ENCODE results near the gene ESRRA. TPM values are rescaled to one million over a fixed set of nuclear protein-coding genes. Genes with fewer than 3 reads are reported as not detected.

Gene ESRRA
- total and polyA plus RNA-seq, 2 of the 13 experiments (the other 11 are each of a cell fraction or from before 2014, with no cell fraction given) = 18.1 to 36.3 TPM

DNA sequence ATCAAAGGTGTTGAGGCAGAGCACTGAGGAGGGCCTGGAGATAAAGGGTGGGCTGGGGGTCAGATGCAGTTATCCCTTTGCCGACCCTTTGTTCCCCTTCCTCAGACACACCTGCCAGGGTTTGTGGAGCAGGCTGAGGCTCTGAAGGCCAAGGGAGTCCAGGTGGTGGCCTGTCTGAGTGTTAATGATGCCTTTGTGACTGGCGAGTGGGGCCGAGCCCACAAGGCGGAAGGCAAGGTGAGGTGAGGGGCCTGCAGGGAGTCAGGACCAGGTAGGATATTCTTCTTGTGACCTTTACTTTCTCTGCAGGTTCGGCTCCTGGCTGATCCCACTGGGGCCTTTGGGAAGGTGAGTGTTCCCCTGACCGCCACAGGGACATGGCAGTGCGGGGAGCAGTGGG, 15.2 kb downstream of the ESRRA start:
- H3K4me3 ChIP-seq (replicated peaks in 1 of 3; ENCODE audit: insufficient read depth in 1 of 3, low read depth in 2 of 3, low read length in 3 of 3) = no peak overlapping the region
- in situ Hi-C loops (cut with HindIII; ENCODE audit: extremely low pct_ligation_motif_present, low pct_unique_long_range_greater_than_20kb) = no loop called here
- no peak overlapping the region for H3K4me2 ChIP-seq (ENCODE audit: low read depth, low read length)
- no peak for DNase-seq (ENCODE audit: low spot score)
- WGBS (ENCODE audit: low lambda C conversion rate) = 100% methylated on average over 6 of the region's 7 CpGs
- no TSS peak for BruUV-seq (replicated peaks)
- no peaks in the 10 kb centered on the region for H4K20me1 ChIP-seq (ENCODE audit: insufficient read depth, low read length)
- peaks cover 1 to 20% of the 10 kb centered on the region in 2 experiments; a peak in 2 of 5 replicates for H3K36me3 ChIP-seq (replicated peaks in 1 of 2; ENCODE audit: control insufficient read depth in 1 of 2, insufficient read depth in 2 of 2, low read length in 2 of 2)
- ChIA-PET CTCF (ENCODE audit: low intra/inter-chr PET ratio, low total read pairs) (no interaction called here), POLR2A (interaction anchor here (0.9 kb wide), 1 partner anchor 11 kb away, joined by 5 read pairs; no protein-coding TSS in a partner anchor)
- no peak overlapping the region for H3K27ac ChIP-seq (ENCODE audit: extremely low read length, insufficient read depth, low read length)
- no peak for FAIRE-seq
- ATAC-seq = no peak
- no peaks in the 10 kb centered on the region; a peak in 1 of 5 replicates for H3K27me3 ChIP-seq (ENCODE audit: control insufficient read depth in 1 of 2, insufficient read depth in 2 of 2, low read length in 2 of 2)
- H3K9ac ChIP-seq (ENCODE audit: insufficient read depth, low read depth, low read length) = no peak overlapping the region
- H2AFZ ChIP-seq (ENCODE audit: low read length) = no peak overlapping the region
- intact Hi-C loops (cut with micrococcal nuclease; ENCODE audit: unreplicated experiment) = no loop called here
- peaks cover 22% of the 10 kb centered on the region for H3K4me1 ChIP-seq (ENCODE audit: insufficient read depth, low read length)
- peaks cover 15% of the 10 kb centered on the region for H3K79me2 ChIP-seq (ENCODE audit: insufficient read depth, low read length)
- H3K9me3 ChIP-seq (ENCODE audit: low read length) = no peaks in the 10 kb centered on the region
- TF ChIP-seq ZBTB21 (CRISPR knock-in tag; IDR thresholded peaks at IDR 0.05) (no peak), ZKSCAN8 (CRISPR knock-in tag; IDR thresholded peaks at IDR 0.05; ENCODE audit: borderline replicate concordance) (no peak), MTA3 (CRISPR knock-in tag; IDR thresholded peaks at IDR 0.05) (no peak), ZNF569 (CRISPR knock-in tag; IDR thresholded peaks at IDR 0.05; ENCODE audit: borderline replicate concordance) (no peak), CHD4 (IDR thresholded peaks at IDR 0.05; ENCODE audit: borderline replicate concordance, low read length) (no peak), BRCA1 (CRISPR knock-in tag; IDR thresholded peaks at IDR 0.05) (no peak), ZBTB7A (CRISPR knock-in tag; IDR thresholded peaks at IDR 0.05) (no peak)
- TF ChIP-seq, protein P1, sequence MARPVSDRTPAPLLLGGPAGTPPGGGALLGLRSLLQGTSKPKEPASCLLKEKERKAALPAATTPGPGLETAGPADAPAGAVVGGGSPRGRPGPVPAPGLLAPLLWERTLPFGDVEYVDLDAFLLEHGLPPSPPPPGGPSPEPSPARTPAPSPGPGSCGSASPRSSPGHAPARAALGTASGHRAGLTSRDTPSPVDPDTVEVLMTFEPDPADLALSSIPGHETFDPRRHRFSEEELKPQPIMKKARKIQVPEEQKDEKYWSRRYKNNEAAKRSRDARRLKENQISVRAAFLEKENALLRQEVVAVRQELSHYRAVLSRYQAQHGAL (CRISPR knock-in tag; IDR thresholded peaks at IDR 0.05; ENCODE audit: not compliant biosample characterization) = no peak

DNA sequence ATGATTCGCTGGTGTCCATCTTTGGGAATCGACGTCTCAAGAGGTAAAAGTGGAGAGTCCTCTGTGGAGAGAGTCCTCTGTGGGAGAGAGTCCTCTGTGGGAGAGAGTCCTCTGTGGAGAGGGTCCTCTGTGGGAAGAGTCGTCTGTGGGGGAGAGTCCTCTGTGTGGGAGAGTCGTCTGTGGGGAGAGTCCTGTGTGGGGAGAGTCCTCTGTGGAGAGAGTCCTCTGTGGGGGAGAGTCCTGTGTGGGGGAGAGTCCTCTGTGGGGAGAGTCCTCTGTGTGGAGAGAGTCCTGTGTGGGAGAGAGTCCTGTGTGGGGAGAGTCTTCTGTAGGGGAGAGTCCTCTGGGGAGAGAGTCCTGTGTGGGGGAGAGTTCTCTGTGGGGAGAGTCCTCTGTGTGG, 15.7 kb downstream of the ESRRA start:
- FAIRE-seq (no peak), DNase-seq (ENCODE audit: low spot score) (no peak), ATAC-seq (no peak)
- H3K4me2 ChIP-seq (ENCODE audit: low read depth, low read length) = no peak overlapping the region
- peaks cover 1 to 18% of the 10 kb centered on the region in 2 experiments; a peak in 2 of 5 replicates for H3K36me3 ChIP-seq (replicated peaks in 1 of 2; ENCODE audit: control insufficient read depth in 1 of 2, insufficient read depth in 2 of 2, low read length in 2 of 2)
- in situ Hi-C loops (cut with HindIII; ENCODE audit: extremely low pct_ligation_motif_present, low pct_unique_long_range_greater_than_20kb) = no loop called here
- no peak overlapping the region for H2AFZ ChIP-seq (ENCODE audit: low read length)
- no peak overlapping the region for H3K4me3 ChIP-seq (replicated peaks in 1 of 3; ENCODE audit: insufficient read depth in 1 of 3, low read depth in 2 of 3, low read length in 3 of 3)
- H4K20me1 ChIP-seq (ENCODE audit: insufficient read depth, low read length) = no peaks in the 10 kb centered on the region
- H3K9ac ChIP-seq (ENCODE audit: insufficient read depth, low read depth, low read length) = no peak overlapping the region
- ChIA-PET CTCF (ENCODE audit: low intra/inter-chr PET ratio, low total read pairs) (no interaction called here), POLR2A (no interaction called here)
- WGBS (ENCODE audit: low lambda C conversion rate) = 94% methylated on average over 5 of the region's 5 CpGs
- no peaks in the 10 kb centered on the region for H3K9me3 ChIP-seq (ENCODE audit: low read length)
- H3K27ac ChIP-seq (ENCODE audit: extremely low read length, insufficient read depth, low read length) = no peak overlapping the region
- peaks cover 19% of the 10 kb centered on the region for H3K4me1 ChIP-seq (ENCODE audit: insufficient read depth, low read length)
- intact Hi-C loops (cut with micrococcal nuclease; ENCODE audit: unreplicated experiment) = no loop called here
- TF ChIP-seq ISL2 (CRISPR knock-in tag; IDR thresholded peaks at IDR 0.05) (no peak), RBAK (CRISPR knock-in tag; IDR thresholded peaks at IDR 0.05) (no peak), ETV5 (CRISPR knock-in tag; IDR thresholded peaks at IDR 0.05; ENCODE audit: borderline replicate concordance) (no peak), MTF1 (CRISPR knock-in tag; IDR thresholded peaks at IDR 0.05) (no peak), ZNF530 (CRISPR knock-in tag; IDR thresholded peaks at IDR 0.05; ENCODE audit: low read depth) (no peak), GFI1 (CRISPR knock-in tag; IDR thresholded peaks at IDR 0.05; ENCODE audit: borderline replicate concordance) (no peak), ZNF747 (CRISPR knock-in tag; IDR thresholded peaks at IDR 0.05; ENCODE audit: borderline replicate concordance) (no peak)
- TF ChIP-seq, protein P2, sequence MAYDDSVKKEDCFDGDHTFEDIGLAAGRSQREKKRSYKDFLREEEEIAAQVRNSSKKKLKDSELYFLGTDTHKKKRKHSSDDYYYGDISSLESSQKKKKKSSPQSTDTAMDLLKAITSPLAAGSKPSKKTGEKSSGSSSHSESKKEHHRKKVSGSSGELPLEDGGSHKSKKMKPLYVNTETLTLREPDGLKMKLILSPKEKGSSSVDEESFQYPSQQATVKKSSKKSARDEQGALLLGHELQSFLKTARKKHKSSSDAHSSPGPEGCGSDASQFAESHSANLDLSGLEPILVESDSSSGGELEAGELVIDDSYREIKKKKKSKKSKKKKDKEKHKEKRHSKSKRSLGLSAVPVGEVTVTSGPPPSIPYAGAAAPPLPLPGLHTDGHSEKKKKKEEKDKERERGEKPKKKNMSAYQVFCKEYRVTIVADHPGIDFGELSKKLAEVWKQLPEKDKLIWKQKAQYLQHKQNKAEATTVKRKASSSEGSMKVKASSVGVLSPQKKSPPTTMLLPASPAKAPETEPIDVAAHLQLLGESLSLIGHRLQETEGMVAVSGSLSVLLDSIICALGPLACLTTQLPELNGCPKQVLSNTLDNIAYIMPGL (CRISPR knock-in tag; IDR thresholded peaks at IDR 0.05; ENCODE audit: borderline replicate concordance in 1 of 2, low read depth in 1 of 2) = no peak
- H3K79me2 ChIP-seq (ENCODE audit: insufficient read depth, low read length) = peaks cover 15% of the 10 kb centered on the region
- no TSS peak for BruUV-seq (replicated peaks)
- H3K27me3 ChIP-seq (ENCODE audit: control insufficient read depth in 1 of 2, insufficient read depth in 2 of 2, low read length in 2 of 2) = no peaks in the 10 kb centered on the region; a peak in 1 of 5 replicates
